Gastrocnemius medialis (tissue), 4 donors: ENCODE data around the gene CKAP5. TPM values are rescaled to one million over a fixed set of nuclear protein-coding genes. Genes with fewer than 3 reads are reported as not detected.
"Not testable (repeated sequence)": the region's sequence is repeated elsewhere in the genome, so short reads cannot be mapped to it uniquely, and the experiment has no call there.

Source experiments
- ATAC-seq, 2 donors: fragments of 150-250 bp; one replicate each; pipeline ENCODE4 v1.9.1; 2016
- DNase-seq, 2 donors: peaks; one replicate each; pipeline ENCODE4 v3.0.0-alpha.2; 2019
- H3K27ac ChIP-seq, 4 donors: fragments of 200-600 bp; sonication (generic); 1 replicate in 1 of 4; 2 replicates in 3 of 4; pipeline ENCODE4 v1.5.1; 2016 to 2018; ENCODE audit warnings: mild to moderate bottlenecking in 2 of 4, moderate library complexity in 1 of 4
- H3K27me3 ChIP-seq, 3 donors: fragments of 200-600 bp; sonication (generic) in 2 of 3; 1 replicate in 1 of 3; 2 replicates in 2 of 3; pipeline versions ENCODE4 v1.5.1 to v1.6.0; 2016 to 2019; ENCODE audit warnings: mild to moderate bottlenecking in 1 of 3, moderate library complexity in 1 of 3
- H3K36me3 ChIP-seq, 2 donors: fragments of 200-600 bp; sonication (generic) in 1 of 2; one replicate each; pipeline ENCODE4 v1.5.1; 2017 to 2018
- H3K4me1 ChIP-seq, 2 donors: fragments of 200-600 bp; sonication (generic) in 1 of 2; one replicate each; pipeline ENCODE4 v1.5.1; 2016 to 2017; ENCODE audit warnings: mild to moderate bottlenecking in 2 of 2
- H3K4me3 ChIP-seq, 4 donors: fragments of 200-600 bp; sonication (generic) in 3 of 4; 1 replicate in 1 of 4; 2 replicates in 3 of 4; pipeline ENCODE4 v1.5.1; 2016 to 2019; ENCODE audit warnings: mild to moderate bottlenecking in 2 of 4
- H3K9me3 ChIP-seq, 3 donors: fragments of 200-600 bp; sonication (generic) in 2 of 3; 1 replicate in 1 of 3; 2 replicates in 2 of 3; pipeline ENCODE4 v1.5.1; 2016 to 2019
- CTCF ChIP-seq, 5 experiments: fragments of 450-650 bp in 3 of 5; fragments of 200-600 bp in 2 of 5; sonication (generic) in 2 of 5; IDR thresholded peaks in 4 of 5; conservative IDR thresholded peaks in 1 of 5; 1 replicate in 4 of 5; 2 replicates in 1 of 5; pipeline ENCODE4 v1.5.1; 2016 to 2019; ENCODE audit warnings: antibody characterized with exemption in 5 of 5, mild to moderate bottlenecking in 3 of 5, moderate library complexity in 3 of 5
- POLR2A ChIP-seq, 2 donors: fragments of 450-650 bp; IDR thresholded peaks; one replicate each; pipeline ENCODE4 v1.6.1; 2017; ENCODE audit warnings: antibody characterized with exemption in 2 of 2, mild to moderate bottlenecking in 2 of 2, moderate library complexity in 2 of 2
- in situ Hi-C, 4 donors: fragments of 200-750 bp; cut with MboI; loops; one replicate each; pipeline versions ENCODE4 v1.15.0 to v1.8.0; 2017; ENCODE audit warnings: low sequenced_read_pairs in 4 of 4
- intact Hi-C: fragments of 100-400 bp; cut with DNase I; formaldehyde crosslinking; loops from one replicate; pipeline ENCODE4 v1.15.1; 2023; ENCODE audit warnings: low total_unique reads
- total RNA-seq, 4 donors: library from RNA; depleted of rRNA; stranded (reverse); fragments of >200 nt; gene quantifications; one replicate each; pipeline versions ENCODE4 v1.1.0 to v1.2.3, GENCODE V29; 2016

Gene CKAP5
- total RNA-seq, 4 donors from 2014 or later, result 43.6 to 89.6 (median 65.0) TPM

- H3K9me3 ChIP-seq, result no peaks in the 10 kb centered on the region
- peaks cover 0 to 29% of the 10 kb centered on the region in 2 donors for H3K36me3 ChIP-seq
- TF ChIP-seq CTCF (IDR thresholded peaks at IDR 0.05 in 4 of 5, conservative IDR thresholded peaks at IDR 0.05 in 1 of 5), result no peak
- no peak for TF ChIP-seq POLR2A (IDR thresholded peaks at IDR 0.05)
- H3K27ac ChIP-seq, result peak overlapping the region; percentile 76 to 89 (median 85)
- no peak overlapping the region for H3K4me3 ChIP-seq
- in situ Hi-C loops (no loop called here), intact Hi-C loops (no loop called here)
- no peaks in the 10 kb centered on the region for H3K27me3 ChIP-seq
- no peak for DNase-seq
- peak; percentile 99 to 100 for ATAC-seq
- H3K4me1 ChIP-seq, result peaks cover 13 to 24% of the 10 kb centered on the region in 2 donors
Measured at GRCh38 chr11:46800177-46800576, 45.9 kb downstream of the CKAP5 start.

- H3K36me3 ChIP-seq, result peaks cover 0 to 33% of the 10 kb centered on the region in 2 donors
- H3K4me3 ChIP-seq, in situ Hi-C loops, H3K27me3 ChIP-seq, DNase-seq, H3K9me3 ChIP-seq: not testable (repeated sequence)
- peak overlapping the region; percentile 76 to 89 (median 85) for H3K27ac ChIP-seq
- peaks cover 13 to 24% of the 10 kb centered on the region in 2 donors for H3K4me1 ChIP-seq
- intact Hi-C loops, result loop anchor here (5.0 kb wide), 1 partner anchor 37 kb away; no protein-coding TSS in a partner anchor
- peak; percentile 21 to 40 for ATAC-seq
Measured at GRCh38 chr11:46799725-46800124, 46.4 kb downstream of the CKAP5 start.

- H3K4me1 ChIP-seq, result no peaks in the 10 kb centered on the region
- H3K27ac ChIP-seq, result no peak overlapping the region
- no peaks in the 10 kb centered on the region for H3K9me3 ChIP-seq
- TF ChIP-seq POLR2A (IDR thresholded peaks at IDR 0.05) (no peak), CTCF (IDR thresholded peaks at IDR 0.05 in 4 of 5, conservative IDR thresholded peaks at IDR 0.05 in 1 of 5) (no peak)
- H3K4me3 ChIP-seq, result no peak overlapping the region
- in situ Hi-C loops (no loop called here), intact Hi-C loops (no loop called here)
- H3K36me3 ChIP-seq, result peaks cover 0 to 74% of the 10 kb centered on the region in 2 donors
- ATAC-seq (no peak), DNase-seq (no peak)
- H3K27me3 ChIP-seq, result no peaks in the 10 kb centered on the region
Measured at GRCh38 chr11:46778416-46778815, 67.7 kb downstream of the CKAP5 start.

- Histone ChIP-seq H3K36me3 (peaks cover 0 to 67% of the 10 kb centered on the region in 2 donors), H3K4me3 (no peak overlapping the region), H3K4me1 (no peaks in the 10 kb centered on the region), H3K9me3 (no peaks in the 10 kb centered on the region), H3K27ac (no peak overlapping the region), H3K27me3 (no peaks in the 10 kb centered on the region)
- in situ Hi-C loops, result no loop called here
- TF ChIP-seq CTCF (IDR thresholded peaks at IDR 0.05 in 4 of 5, conservative IDR thresholded peaks at IDR 0.05 in 1 of 5), result no peak
- no peak for TF ChIP-seq POLR2A (IDR thresholded peaks at IDR 0.05)
- intact Hi-C loops, result no loop called here
- ATAC-seq (no peak), DNase-seq (no peak)
Measured at GRCh38 chr11:46776878-46777277, 69.2 kb downstream of the CKAP5 start.

- Histone ChIP-seq H3K36me3 (peaks cover 4 to 70% of the 10 kb centered on the region in 2 donors), H3K9me3 (no peaks in the 10 kb centered on the region), H3K27me3 (no peaks in the 10 kb centered on the region), H3K27ac (no peak overlapping the region), H3K4me1 (no peaks in the 10 kb centered on the region), H3K4me3 (no peak overlapping the region)
- DNase-seq (no peak), ATAC-seq (no peak)
- no peak for TF ChIP-seq POLR2A (IDR thresholded peaks at IDR 0.05)
- TF ChIP-seq CTCF (IDR thresholded peaks at IDR 0.05 in 4 of 5, conservative IDR thresholded peaks at IDR 0.05 in 1 of 5), result no peak
- intact Hi-C loops (no loop called here), in situ Hi-C loops (no loop called here)
Measured at GRCh38 chr11:46769636-46770221, 76.4 kb downstream of the CKAP5 start.
